GM19238 (cell line): Measurements from ENCODE around the gene ERBB4.
A peak's percentile ranks its signal among the peaks of the same experiment; 100 is the strongest.

Experiments used
- DNase-seq: peaks from one replicate; pipeline ENCODE4 v3.0.0; 2011; ENCODE audit warnings: low spot score; ENCODE audit not compliant: insufficient read length

ERBB4 gene

GRCh38 chr2:211837206-211837605 is 701.4 kb downstream of the ERBB4 start:
- no peak for DNase-seq

GRCh38 chr2:211836409-211836808 is 702.2 kb downstream of the ERBB4 start:
- no peak for DNase-seq

GRCh38 chr2:211835695-211836094 is 702.9 kb downstream of the ERBB4 start:
- DNase-seq: no peak

- DNase-seq: no peak
Observed at GRCh38 chr2:211833582-211834279, 704.9 kb downstream of the ERBB4 start.

GRCh38 chr2:211829725-211830124 is 708.9 kb downstream of the ERBB4 start:
- DNase-seq: no peak

GRCh38 chr2:211823886-211824479 is 714.6 kb downstream of the ERBB4 start:
- DNase-seq: no peak

GRCh38 chr2:211822686-211823335 is 715.8 kb downstream of the ERBB4 start:
- DNase-seq: no peak

- no peak for DNase-seq
Observed at GRCh38 chr2:211816754-211817153, 721.8 kb downstream of the ERBB4 start.

- no peak for DNase-seq
Observed at GRCh38 chr2:211812587-211812986, 726.0 kb downstream of the ERBB4 start.

GRCh38 chr2:211802666-211803065 is 735.9 kb downstream of the ERBB4 start:
- DNase-seq: no peak

GRCh38 chr2:211800001-211800400 is 738.6 kb downstream of the ERBB4 start:
- DNase-seq: no peak

GRCh38 chr2:211798868-211799267 is 739.7 kb downstream of the ERBB4 start:
- DNase-seq: no peak

GRCh38 chr2:211793690-211794089 is 744.9 kb downstream of the ERBB4 start:
- no peak for DNase-seq

- no peak for DNase-seq
Observed at GRCh38 chr2:211789982-211790381, 748.6 kb downstream of the ERBB4 start.

- DNase-seq: no peak
Observed at GRCh38 chr2:211766689-211767088, 771.9 kb downstream of the ERBB4 start.

GRCh38 chr2:211762479-211762878 is 776.1 kb downstream of the ERBB4 start:
- DNase-seq: no peak

GRCh38 chr2:211760103-211760502 is 778.5 kb downstream of the ERBB4 start:
- no peak for DNase-seq

- DNase-seq: no peak
Observed at GRCh38 chr2:211756266-211756665, 782.3 kb downstream of the ERBB4 start.

GRCh38 chr2:211755187-211755586 is 783.4 kb downstream of the ERBB4 start:
- no peak for DNase-seq

- DNase-seq: no peak
Observed at GRCh38 chr2:211751848-211752247, 786.8 kb downstream of the ERBB4 start.

GRCh38 chr2:211748339-211748738 is 790.3 kb downstream of the ERBB4 start:
- no peak for DNase-seq

- DNase-seq: peak; percentile 7
Observed at GRCh38 chr2:211745295-211746097, 793.1 kb downstream of the ERBB4 start.
